Progenitor cell of endocrine pancreas (in vitro differentiated cells): ENCODE results near the gene BBS2. TPM values are rescaled to one million over a fixed set of nuclear protein-coding genes. Genes with fewer than 3 reads are reported as not detected.
A peak's percentile ranks its signal among the peaks of the same experiment; 100 is the strongest.

Experiments
- DNase-seq: peaks from one replicate; pipeline ENCODE4 v3.0.0; 2021; ENCODE audit warnings: low spot score; ENCODE audit not compliant: unreplicated experiment
- H3K27ac Mint-ChIP-seq: 2 replicates; pipeline ENCODE4 v1.8.0; 2021; ENCODE audit warnings: mild to moderate bottlenecking, moderate library complexity, mixed read lengths
- H3K27me3 Mint-ChIP-seq: 2 replicates; pipeline ENCODE4 v1.8.0; 2021; ENCODE audit warnings: mixed read lengths
- H3K36me3 Mint-ChIP-seq: 2 replicates; pipeline ENCODE4 v1.8.0; 2022; ENCODE audit warnings: mixed read lengths; ENCODE audit not compliant: insufficient read depth
- H3K4me1 Mint-ChIP-seq: 2 replicates; pipeline ENCODE4 v1.8.0; 2021; ENCODE audit warnings: low read depth, mixed read lengths
- H3K4me3 Mint-ChIP-seq: 2 replicates; pipeline ENCODE4 v1.8.0; 2021; ENCODE audit warnings: low read depth, mild to moderate bottlenecking, moderate library complexity, mixed read lengths
- H3K9me3 Mint-ChIP-seq: 2 replicates; pipeline ENCODE4 v1.8.0; 2021; ENCODE audit warnings: low read depth, mixed read lengths
- total RNA-seq: library from RNA; stranded (reverse); gene quantifications from 2 replicates; pipeline ENCODE4 v1.2.1, GENCODE V29; 2021
- TF ChIP-seq, protein P1 (sequence below): fragments of 200-600 bp; sonication (generic); IDR thresholded peaks from one replicate; pipeline ENCODE4 v1.5.0; 2021; ENCODE audit warnings: antibody characterized with exemption, mild to moderate bottlenecking; ENCODE audit not compliant: unreplicated experiment

The BBS2 gene
- total RNA-seq, 1 donor from 2014 or later, result 52.3 TPM

DNA sequence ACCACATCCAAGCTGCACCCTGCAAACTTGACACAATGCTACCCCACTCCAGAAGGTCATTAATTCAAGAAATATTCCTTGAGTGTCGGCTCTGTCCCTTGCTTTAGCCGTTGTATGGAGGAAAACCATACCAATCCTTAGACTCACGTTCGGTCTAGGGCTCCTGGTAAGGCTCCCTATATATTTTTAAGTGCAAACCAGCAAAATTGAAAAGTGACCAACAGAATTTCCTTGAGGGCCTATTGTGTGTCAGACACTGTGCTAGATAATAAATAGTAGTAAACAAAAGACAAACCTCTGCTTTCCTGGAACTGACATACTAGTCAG lies 390 bp upstream of the BBS2 start:
- H3K27me3 Mint-ChIP-seq, result peaks cover 6% of the 10 kb centered on the region
- DNase-seq, result no peak
- peak overlapping the region; percentile 76 for H3K27ac Mint-ChIP-seq
- H3K9me3 Mint-ChIP-seq, result no peaks in the 10 kb centered on the region
- H3K4me3 Mint-ChIP-seq, result peak overlapping the region; percentile 86
- H3K4me1 Mint-ChIP-seq, result peaks cover 8% of the 10 kb centered on the region
- no peaks in the 10 kb centered on the region for H3K36me3 Mint-ChIP-seq
- TF ChIP-seq, protein P1, sequence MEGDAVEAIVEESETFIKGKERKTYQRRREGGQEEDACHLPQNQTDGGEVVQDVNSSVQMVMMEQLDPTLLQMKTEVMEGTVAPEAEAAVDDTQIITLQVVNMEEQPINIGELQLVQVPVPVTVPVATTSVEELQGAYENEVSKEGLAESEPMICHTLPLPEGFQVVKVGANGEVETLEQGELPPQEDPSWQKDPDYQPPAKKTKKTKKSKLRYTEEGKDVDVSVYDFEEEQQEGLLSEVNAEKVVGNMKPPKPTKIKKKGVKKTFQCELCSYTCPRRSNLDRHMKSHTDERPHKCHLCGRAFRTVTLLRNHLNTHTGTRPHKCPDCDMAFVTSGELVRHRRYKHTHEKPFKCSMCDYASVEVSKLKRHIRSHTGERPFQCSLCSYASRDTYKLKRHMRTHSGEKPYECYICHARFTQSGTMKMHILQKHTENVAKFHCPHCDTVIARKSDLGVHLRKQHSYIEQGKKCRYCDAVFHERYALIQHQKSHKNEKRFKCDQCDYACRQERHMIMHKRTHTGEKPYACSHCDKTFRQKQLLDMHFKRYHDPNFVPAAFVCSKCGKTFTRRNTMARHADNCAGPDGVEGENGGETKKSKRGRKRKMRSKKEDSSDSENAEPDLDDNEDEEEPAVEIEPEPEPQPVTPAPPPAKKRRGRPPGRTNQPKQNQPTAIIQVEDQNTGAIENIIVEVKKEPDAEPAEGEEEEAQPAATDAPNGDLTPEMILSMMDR, result no peak

DNA sequence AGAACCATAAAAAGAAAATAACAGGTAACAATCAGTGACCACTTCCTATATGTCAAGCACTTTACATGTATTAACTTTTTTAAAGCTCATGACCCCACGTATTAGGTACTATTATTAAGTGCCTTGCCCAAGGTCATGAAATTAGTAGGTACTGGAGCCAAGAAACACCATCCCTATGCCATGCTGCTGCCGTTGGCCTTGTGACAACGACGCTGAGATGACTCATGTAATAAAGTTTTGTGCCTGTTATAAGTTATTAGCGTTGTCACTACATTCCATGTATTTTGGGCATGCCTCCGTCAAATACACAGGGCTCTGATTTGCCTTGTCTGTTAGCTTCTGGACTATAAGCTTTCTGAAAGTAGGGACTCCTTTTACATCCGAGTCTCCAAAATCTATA lies 1.4 kb downstream of the BBS2 start:
- H3K4me1 Mint-ChIP-seq, result peaks cover 8% of the 10 kb centered on the region
- peaks cover 2% of the 10 kb centered on the region for H3K36me3 Mint-ChIP-seq
- no peaks in the 10 kb centered on the region for H3K9me3 Mint-ChIP-seq
- peaks cover 6% of the 10 kb centered on the region for H3K27me3 Mint-ChIP-seq
- no peak overlapping the region for H3K27ac Mint-ChIP-seq
- peak overlapping the region; percentile 86 for H3K4me3 Mint-ChIP-seq
- TF ChIP-seq, protein P1, result no peak
- no peak for DNase-seq

DNA sequence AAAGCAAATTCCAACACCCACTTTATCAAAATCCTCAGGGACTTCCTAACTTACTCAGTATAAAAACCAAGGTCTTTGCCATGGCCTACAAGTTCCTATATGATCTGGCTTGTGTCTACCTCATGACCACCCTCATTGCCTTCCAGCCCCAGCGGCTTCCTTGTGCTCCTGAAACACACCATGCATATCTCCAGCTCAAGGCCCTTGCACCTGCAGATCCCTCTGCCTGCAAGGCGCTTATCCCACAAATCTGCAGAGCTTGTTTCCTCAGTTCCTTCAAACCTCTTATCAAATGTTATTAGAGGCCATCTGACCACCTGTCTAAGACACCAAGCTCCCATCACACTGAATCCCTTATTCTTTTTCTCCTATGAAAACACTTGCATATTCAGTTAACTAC lies 2.6 kb downstream of the BBS2 start:
- Mint-ChIP-seq H3K27ac (no peak overlapping the region), H3K36me3 (peaks cover 4% of the 10 kb centered on the region), H3K4me1 (peaks cover 8% of the 10 kb centered on the region), H3K4me3 (no peak overlapping the region), H3K27me3 (no peaks in the 10 kb centered on the region), H3K9me3 (no peaks in the 10 kb centered on the region)
- no peak for DNase-seq
- TF ChIP-seq, protein P1, result no peak

DNA sequence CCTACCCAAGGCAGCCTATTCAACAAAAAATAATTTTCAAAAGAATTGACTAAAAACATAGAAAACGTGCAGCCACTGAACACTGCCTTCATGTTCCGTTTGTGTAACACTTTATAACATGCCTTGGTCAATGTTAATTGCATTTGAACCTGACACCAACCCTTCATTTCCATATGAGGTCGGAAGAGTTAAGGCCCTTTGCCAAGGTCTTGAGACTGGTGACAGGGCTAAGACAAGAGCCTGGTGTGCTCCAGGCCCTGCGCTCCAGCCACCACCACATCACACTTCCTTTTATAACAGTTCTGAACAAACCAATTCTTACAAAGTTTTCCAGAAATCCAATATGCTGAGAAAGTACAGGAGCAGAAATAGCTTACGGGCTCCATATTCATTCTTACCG lies 4.2 kb downstream of the BBS2 start:
- H3K4me3 Mint-ChIP-seq, result no peak overlapping the region
- no peaks in the 10 kb centered on the region for H3K9me3 Mint-ChIP-seq
- H3K27me3 Mint-ChIP-seq, result no peaks in the 10 kb centered on the region
- no peak overlapping the region for H3K27ac Mint-ChIP-seq
- no peak for DNase-seq
- peaks cover 8% of the 10 kb centered on the region for H3K4me1 Mint-ChIP-seq
- H3K36me3 Mint-ChIP-seq, result peaks cover 8% of the 10 kb centered on the region
- TF ChIP-seq, protein P1, result no peak

DNA sequence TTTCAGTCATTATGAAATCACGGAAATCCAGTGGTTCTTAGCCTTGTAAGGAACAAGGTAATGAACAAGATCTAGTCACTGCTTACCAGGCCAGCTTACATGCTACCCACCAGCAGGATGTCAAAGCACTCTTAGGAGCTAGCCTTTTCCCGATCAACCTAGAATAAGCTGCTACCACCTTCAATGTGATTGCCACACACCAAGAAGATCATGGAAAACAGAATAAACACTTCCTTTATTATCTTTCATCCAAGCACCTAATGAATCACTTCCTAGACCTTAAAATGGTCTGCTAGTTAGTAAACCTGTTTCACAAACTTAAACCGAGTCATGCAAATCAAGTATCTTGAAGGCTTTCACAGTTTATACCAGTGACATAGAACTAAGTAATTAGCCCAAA lies 5.0 kb downstream of the BBS2 start:
- Mint-ChIP-seq H3K27me3 (no peaks in the 10 kb centered on the region), H3K4me3 (no peak overlapping the region)
- TF ChIP-seq, protein P1, result no peak

More for the DNA sequence above, 5.0 kb downstream of the BBS2 start:
- DNase-seq, result no peak
- H3K36me3 Mint-ChIP-seq, result peaks cover 9% of the 10 kb centered on the region
- H3K4me1 Mint-ChIP-seq, result peaks cover 3% of the 10 kb centered on the region
- no peaks in the 10 kb centered on the region for H3K9me3 Mint-ChIP-seq
- H3K27ac Mint-ChIP-seq, result no peak overlapping the region
